Activated CD8-positive, alpha-beta T cell treated with anti-CD3 and anti-CD28 coated beads, Interleukin-2, amount 10 ng/mL, durations not matched to agents 7 days and 5 days (primary cell): Measurements from ENCODE around the gene SLC24A3. TPM values are rescaled to one million over a fixed set of nuclear protein-coding genes. Genes with fewer than 3 reads are reported as not detected.

ENCODE experiments used
- ATAC-seq: fragments of 150-1000 bp; cut with Tn5 transposase; one replicate; pipeline ENCODE4 v1.10.0; 2021; ENCODE audit warnings: moderate library complexity
- CTCF ChIA-PET: fragments of 350-600 bp; sonication (Branson Sonifier 250); formaldehyde crosslinking; loops from one replicate; lab custom pipeline; 2021; ENCODE audit warnings: antibody characterized with exemption; lab: Charles Lee
- POLR2A ChIA-PET: fragments of 350-600 bp; sonication (Branson Sonifier 250); formaldehyde crosslinking; loops from one replicate; lab custom pipeline; 2021; ENCODE audit warnings: antibody characterized with exemption; lab: Charles Lee
- DNase-seq: peaks from one replicate; pipeline ENCODE4 v3.0.0-alpha.2; 2020
- H3K27ac Mint-ChIP-seq: one replicate; pipeline ENCODE4 v1.8.0; 2021; ENCODE audit warnings: mild to moderate bottlenecking, mixed read lengths
- H3K27me3 Mint-ChIP-seq: one replicate; pipeline ENCODE4 v1.8.0; 2021; ENCODE audit warnings: low read depth, mixed read lengths
- H3K36me3 Mint-ChIP-seq: one replicate; pipeline ENCODE4 v1.8.0; 2021; ENCODE audit warnings: low read depth, mixed read lengths
- H3K4me1 Mint-ChIP-seq: one replicate; pipeline ENCODE4 v1.8.0; 2021; ENCODE audit warnings: low read depth, mixed read lengths
- H3K4me3 Mint-ChIP-seq: one replicate; pipeline ENCODE4 v1.8.0; 2021; ENCODE audit warnings: mild to moderate bottlenecking, mixed read lengths
- H3K9me3 Mint-ChIP-seq: one replicate; pipeline ENCODE4 v1.8.0; 2022; ENCODE audit warnings: mixed read lengths; ENCODE audit not compliant: insufficient read depth
- total RNA-seq, 2 experiments: library from RNA; stranded (reverse); gene quantifications; one replicate each; pipeline ENCODE4 v1.2.3, GENCODE V29; 2021

The SLC24A3 gene
- total RNA-seq, 2 experiments from 2014 or later, result not detected

DNA sequence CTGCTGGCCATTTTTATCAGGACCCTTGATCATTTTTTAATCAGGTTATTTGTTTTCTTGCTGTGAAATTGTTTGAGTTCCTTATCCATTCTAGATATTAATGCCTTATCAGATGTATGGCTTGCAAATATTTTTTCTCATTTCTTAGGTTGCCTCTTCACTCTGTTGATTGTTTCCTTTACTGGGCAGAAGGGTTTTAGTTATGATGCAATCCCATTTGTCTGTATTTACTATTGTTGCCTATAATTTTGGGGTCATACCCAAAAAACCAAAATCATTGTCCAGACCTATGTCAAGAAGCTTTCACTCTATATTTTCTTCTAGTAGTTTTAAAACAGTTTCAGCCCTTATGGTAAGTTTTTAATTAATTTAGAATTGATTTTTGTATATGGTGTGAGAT is 172.5 kb downstream of the SLC24A3 start:
- H3K36me3 Mint-ChIP-seq, result no peaks in the 10 kb centered on the region
- CTCF ChIA-PET, result no interaction called here
- no peak overlapping the region for H3K4me3 Mint-ChIP-seq
- no peaks in the 10 kb centered on the region for H3K4me1 Mint-ChIP-seq
- POLR2A ChIA-PET, result no interaction called here
- DNase-seq (no peak), ATAC-seq (no peak)
- H3K27ac Mint-ChIP-seq, result no peak overlapping the region
- peaks cover 7% of the 10 kb centered on the region for H3K9me3 Mint-ChIP-seq
- peaks cover 9% of the 10 kb centered on the region for H3K27me3 Mint-ChIP-seq

DNA sequence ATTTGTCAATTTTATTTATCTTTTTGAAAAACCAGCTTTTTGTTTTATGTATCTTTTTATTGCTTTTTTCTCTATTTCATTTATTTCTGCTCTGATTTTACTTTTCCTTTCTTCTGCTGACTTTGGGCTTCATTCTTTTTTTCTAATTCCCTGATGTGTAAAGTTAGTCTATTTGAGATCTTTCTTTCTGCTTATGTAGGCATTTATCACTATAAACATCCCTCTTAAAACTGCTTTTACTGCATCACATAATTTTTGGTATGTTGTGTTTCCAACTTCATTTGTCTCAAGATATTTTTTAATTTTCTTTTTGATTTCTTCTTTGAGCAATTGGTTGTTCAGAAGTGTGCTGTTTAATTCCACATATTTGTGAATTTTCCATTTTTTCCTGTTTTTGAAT is 174.8 kb downstream of the SLC24A3 start:
- no peak overlapping the region for H3K27ac Mint-ChIP-seq
- H3K9me3 Mint-ChIP-seq, result peaks cover 9% of the 10 kb centered on the region
- DNase-seq (no peak), ATAC-seq (no peak)
- no peaks in the 10 kb centered on the region for H3K36me3 Mint-ChIP-seq
- H3K4me1 Mint-ChIP-seq, result no peaks in the 10 kb centered on the region
- H3K4me3 Mint-ChIP-seq, result no peak overlapping the region
- CTCF ChIA-PET, result interaction anchor here (0.9 kb wide), 1 partner anchor 197 kb away, joined by 3 read pairs; no protein-coding TSS in a partner anchor
- POLR2A ChIA-PET, result no interaction called here
- peaks cover 9% of the 10 kb centered on the region for H3K27me3 Mint-ChIP-seq

DNA sequence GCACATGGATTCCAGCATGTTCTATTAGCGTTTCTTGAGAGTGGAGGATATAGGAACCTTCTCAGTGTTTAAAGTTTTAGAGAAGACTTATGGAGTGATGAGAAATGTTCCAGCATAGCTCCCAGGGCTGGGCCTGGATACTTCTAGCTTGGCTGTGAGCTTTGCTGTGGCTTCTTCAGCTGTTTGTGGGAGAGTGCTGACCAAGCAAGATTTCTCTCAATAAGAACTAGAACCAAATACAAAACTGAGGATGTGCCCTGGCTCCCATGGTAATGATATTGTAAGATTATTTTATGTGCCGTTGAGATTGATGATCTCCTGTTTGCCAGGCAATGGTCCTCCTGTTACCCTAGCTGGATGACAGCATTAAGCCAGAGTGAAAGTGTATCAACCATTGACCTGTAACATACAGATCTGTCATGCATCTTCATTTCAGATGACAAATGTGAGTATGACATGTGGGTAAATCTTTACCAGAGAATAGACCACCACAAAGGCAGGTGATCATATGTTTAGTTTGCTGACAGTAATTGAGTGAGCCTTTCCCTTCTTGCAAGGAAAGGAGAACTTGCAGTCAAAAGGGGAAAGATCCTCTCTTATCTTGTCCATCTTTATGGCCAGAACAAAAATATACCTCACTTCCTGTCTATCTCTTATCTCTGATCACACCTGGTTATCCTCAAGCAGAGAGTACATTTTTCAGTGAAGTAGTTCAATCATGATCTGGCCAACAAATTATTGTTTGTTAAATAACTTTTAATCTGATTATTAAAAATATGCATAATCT is 180.1 kb downstream of the SLC24A3 start:
- peaks cover 1% of the 10 kb centered on the region for H3K36me3 Mint-ChIP-seq
- ChIA-PET CTCF (no interaction called here), POLR2A (no interaction called here)
- H3K27ac Mint-ChIP-seq, result no peak overlapping the region
- peaks cover 8% of the 10 kb centered on the region for H3K4me1 Mint-ChIP-seq
- DNase-seq (no peak), ATAC-seq (no peak)
- H3K4me3 Mint-ChIP-seq, result no peak overlapping the region
- H3K9me3 Mint-ChIP-seq, result peaks cover 13% of the 10 kb centered on the region
- H3K27me3 Mint-ChIP-seq, result peaks cover 2% of the 10 kb centered on the region

DNA sequence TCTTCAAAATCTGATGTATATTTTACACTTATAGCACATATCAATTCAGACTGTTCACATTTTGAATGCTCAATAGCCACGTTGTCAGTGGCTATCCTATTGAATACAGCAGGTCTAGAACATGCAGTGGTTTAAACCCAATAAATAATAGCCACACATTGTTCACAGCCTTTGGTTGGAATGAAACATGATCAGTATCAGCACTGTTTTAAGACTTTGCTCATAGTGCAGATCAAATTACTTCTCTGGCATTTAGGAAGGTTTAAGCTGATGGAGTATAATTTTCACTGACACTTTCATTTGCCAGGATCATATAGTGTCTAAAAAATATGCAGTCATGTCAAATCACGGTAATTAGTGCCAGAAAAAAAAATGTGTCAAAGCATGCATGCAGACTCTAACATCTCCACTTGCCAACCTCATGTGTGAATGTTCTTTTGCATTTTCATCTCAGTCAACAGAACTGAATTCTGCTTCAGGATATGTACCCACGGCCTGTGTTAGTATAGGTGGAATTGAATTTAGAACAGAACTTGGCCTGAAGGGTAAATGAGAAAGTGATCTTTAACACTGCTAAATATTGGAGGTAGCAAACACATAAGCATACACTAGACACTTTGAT is 184.1 kb downstream of the SLC24A3 start:
- ChIA-PET POLR2A (no interaction called here), CTCF (no interaction called here)
- H3K4me3 Mint-ChIP-seq, result no peak overlapping the region
- H3K36me3 Mint-ChIP-seq, result peaks cover 6% of the 10 kb centered on the region
- ATAC-seq (no peak), DNase-seq (no peak)
- no peak overlapping the region for H3K27ac Mint-ChIP-seq
- no peaks in the 10 kb centered on the region for H3K27me3 Mint-ChIP-seq
- H3K9me3 Mint-ChIP-seq, result peaks cover 24% of the 10 kb centered on the region
- H3K4me1 Mint-ChIP-seq, result peaks cover 14% of the 10 kb centered on the region

DNA sequence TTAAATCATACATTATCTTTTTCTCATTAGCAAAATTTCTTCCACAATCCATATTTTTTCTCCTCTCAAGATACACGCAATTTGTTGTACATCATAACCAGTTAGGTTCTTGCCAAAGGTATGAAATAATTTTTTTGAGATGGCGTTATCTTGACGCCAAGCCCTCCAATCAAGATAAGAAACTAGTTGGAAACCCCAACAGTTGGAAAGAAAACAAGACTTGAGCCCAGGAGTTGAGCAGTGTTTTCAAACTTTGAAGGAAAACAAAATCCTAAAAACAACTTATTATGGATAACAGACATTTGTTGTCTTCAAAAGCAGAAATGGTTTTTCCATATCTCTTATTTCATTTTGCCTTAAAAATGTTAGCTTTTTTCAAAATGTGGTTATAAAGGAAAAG is 184.8 kb downstream of the SLC24A3 start:
- no peak for ATAC-seq
- POLR2A ChIA-PET, result no interaction called here
- H3K36me3 Mint-ChIP-seq, result peaks cover 6% of the 10 kb centered on the region
- CTCF ChIA-PET, result no interaction called here
- peaks cover 14% of the 10 kb centered on the region for H3K4me1 Mint-ChIP-seq
- H3K9me3 Mint-ChIP-seq, result peaks cover 24% of the 10 kb centered on the region
- no peaks in the 10 kb centered on the region for H3K27me3 Mint-ChIP-seq
- no peak overlapping the region for H3K4me3 Mint-ChIP-seq
- H3K27ac Mint-ChIP-seq, result no peak overlapping the region
- DNase-seq, result no peak

DNA sequence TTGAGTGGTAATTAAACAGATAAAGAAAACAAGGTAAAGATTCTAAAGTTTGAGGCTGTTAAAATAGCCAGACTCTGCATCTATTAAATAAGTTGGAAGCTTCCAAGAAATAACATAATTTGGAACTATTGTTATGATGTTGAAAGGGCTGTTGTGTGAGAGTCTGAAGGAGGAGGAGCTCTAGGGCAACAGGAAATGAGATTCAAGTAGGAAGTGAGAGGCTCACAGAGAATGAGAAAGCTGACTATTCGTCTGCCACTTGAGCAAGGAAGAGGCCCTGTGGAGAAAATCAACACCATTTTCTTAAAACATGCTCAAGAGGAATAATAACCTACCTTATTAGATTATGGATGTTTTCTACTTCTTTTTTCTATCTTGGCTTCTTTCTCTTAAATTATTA is 185.2 kb downstream of the SLC24A3 start:
- POLR2A ChIA-PET, result no interaction called here
- ATAC-seq, result no peak

DNA sequence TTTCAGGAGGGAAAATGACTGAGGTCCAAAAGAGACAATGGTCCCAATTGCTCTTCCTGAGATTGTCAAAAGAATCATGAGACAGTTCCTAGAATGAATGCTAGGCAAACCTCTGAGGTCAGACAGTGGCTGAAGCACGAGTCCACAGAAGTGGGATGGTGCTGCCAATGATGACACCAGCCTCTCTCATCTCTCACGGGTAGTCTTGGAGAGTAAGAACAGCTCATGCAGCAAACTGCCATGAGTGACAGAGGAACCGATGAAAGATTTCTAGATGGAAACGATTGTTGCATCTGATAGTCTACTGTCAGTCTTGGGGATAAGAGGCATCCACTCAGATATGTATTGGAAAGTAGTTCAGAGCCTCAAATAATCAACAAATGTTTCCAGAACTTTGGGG is 188.7 kb downstream of the SLC24A3 start:
- H3K9me3 Mint-ChIP-seq, result peaks cover 24% of the 10 kb centered on the region
- H3K27ac Mint-ChIP-seq, result no peak overlapping the region
- peaks cover 6% of the 10 kb centered on the region for H3K4me1 Mint-ChIP-seq
- ATAC-seq, result no peak
- CTCF ChIA-PET, result no interaction called here
- peaks cover 6% of the 10 kb centered on the region for H3K36me3 Mint-ChIP-seq
- DNase-seq, result no peak
- no peaks in the 10 kb centered on the region for H3K27me3 Mint-ChIP-seq
- POLR2A ChIA-PET, result no interaction called here
- no peak overlapping the region for H3K4me3 Mint-ChIP-seq

More for the DNA sequence above, 185.2 kb downstream of the SLC24A3 start:
- no peak overlapping the region for H3K4me3 Mint-ChIP-seq
- CTCF ChIA-PET, result no interaction called here
- H3K36me3 Mint-ChIP-seq, result peaks cover 6% of the 10 kb centered on the region
- peaks cover 24% of the 10 kb centered on the region for H3K9me3 Mint-ChIP-seq
- no peak overlapping the region for H3K27ac Mint-ChIP-seq
- H3K4me1 Mint-ChIP-seq, result peaks cover 11% of the 10 kb centered on the region
- DNase-seq, result no peak
- H3K27me3 Mint-ChIP-seq, result no peaks in the 10 kb centered on the region

DNA sequence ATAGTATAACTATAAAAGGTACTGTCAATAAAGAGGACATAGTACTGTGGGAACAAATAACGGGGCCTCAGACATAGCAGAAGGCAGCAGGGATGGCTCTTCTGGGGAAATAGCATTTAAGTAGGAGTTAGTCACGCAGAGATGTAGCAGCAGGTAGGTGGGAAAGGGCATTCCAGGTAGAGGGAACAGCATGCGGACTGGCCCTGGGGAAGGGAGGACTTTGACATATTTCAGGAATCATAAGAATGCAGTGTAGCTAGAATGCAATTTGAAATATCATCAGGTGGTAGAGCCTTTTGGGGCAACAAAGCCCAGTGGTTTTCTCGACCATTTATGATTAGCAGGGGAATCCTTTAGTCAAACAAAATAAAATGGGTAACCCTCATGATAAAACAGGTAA is 191.1 kb downstream of the SLC24A3 start:
- no peak overlapping the region for H3K27ac Mint-ChIP-seq
- H3K27me3 Mint-ChIP-seq, result peaks cover 6% of the 10 kb centered on the region
- H3K36me3 Mint-ChIP-seq, result peaks cover 5% of the 10 kb centered on the region
- no peak overlapping the region for H3K4me3 Mint-ChIP-seq
- ChIA-PET CTCF (no interaction called here), POLR2A (no interaction called here)
- ATAC-seq, result no peak
- DNase-seq, result no peak
- peaks cover 11% of the 10 kb centered on the region for H3K9me3 Mint-ChIP-seq
- no peaks in the 10 kb centered on the region for H3K4me1 Mint-ChIP-seq

DNA sequence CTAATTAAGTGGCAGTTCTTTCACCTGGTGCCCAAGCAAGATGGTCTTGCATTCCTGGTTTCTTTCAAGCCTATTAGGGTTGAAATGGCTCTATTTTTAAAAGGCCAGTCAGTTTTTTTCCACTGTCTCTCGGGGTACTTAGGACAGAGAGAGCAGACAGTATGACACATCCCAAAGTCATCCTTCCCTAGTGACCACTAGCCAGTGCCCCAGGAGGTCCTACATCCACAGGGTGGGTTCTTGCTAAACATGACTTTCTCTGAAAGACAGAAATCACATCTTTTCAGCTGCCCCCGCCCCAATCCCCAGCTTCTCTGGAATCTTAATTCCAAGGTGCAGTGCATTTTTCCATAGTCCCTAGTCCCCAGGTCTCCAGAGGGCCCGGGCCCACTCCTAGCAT is 192.4 kb downstream of the SLC24A3 start:
- ATAC-seq (no peak), DNase-seq (no peak)
- ChIA-PET POLR2A (no interaction called here), CTCF (no interaction called here)
- Mint-ChIP-seq H3K36me3 (no peaks in the 10 kb centered on the region), H3K9me3 (peaks cover 3% of the 10 kb centered on the region), H3K4me1 (no peaks in the 10 kb centered on the region), H3K27ac (no peak overlapping the region), H3K4me3 (no peak overlapping the region), H3K27me3 (peaks cover 12% of the 10 kb centered on the region)

DNA sequence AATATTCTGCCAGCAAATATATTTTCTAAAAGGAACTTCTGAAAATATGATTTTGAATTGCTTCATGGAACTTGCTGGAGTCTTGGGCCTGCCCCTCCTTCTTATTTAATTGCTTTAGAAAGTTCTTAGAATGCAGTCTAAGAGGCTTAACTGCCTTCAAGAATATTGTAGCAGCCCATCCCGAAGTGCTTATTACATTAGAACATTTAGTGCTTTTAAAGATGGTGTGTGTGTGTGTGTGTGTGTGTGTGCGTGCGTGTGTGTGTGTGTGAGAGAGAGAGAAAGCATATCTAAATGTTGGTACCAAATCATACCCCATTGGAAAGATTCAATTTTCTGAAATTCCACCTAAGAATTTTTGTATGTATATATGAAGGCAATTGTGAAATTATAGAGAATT is 193.5 kb downstream of the SLC24A3 start:
- POLR2A ChIA-PET, result no interaction called here
- Mint-ChIP-seq H3K4me3 (no peak overlapping the region), H3K27me3 (peaks cover 12% of the 10 kb centered on the region), H3K9me3 (no peaks in the 10 kb centered on the region), H3K27ac (no peak overlapping the region), H3K4me1 (no peaks in the 10 kb centered on the region), H3K36me3 (no peaks in the 10 kb centered on the region)
- no peak for DNase-seq
- CTCF ChIA-PET, result no interaction called here
- no peak for ATAC-seq

DNA sequence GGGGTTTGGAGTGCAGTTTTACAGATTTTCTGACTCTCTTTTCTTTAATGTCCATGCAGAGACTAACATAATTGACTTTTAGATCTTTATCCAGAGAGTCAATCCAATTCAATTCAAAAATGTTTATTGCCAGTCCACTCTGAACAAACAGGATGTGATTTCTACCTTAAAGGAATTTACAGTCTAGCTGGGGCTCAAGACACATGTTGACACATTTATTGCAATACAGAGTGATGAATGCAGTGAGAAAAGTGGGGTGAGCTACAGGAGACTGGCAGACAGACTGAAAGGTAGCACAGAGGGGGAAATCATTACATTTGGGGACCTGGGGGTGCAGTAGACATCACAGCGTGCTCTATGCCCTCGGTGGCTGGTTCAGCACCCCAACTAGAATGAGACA is 193.9 kb downstream of the SLC24A3 start:
- Mint-ChIP-seq H3K36me3 (no peaks in the 10 kb centered on the region), H3K4me1 (no peaks in the 10 kb centered on the region), H3K9me3 (no peaks in the 10 kb centered on the region), H3K27me3 (peaks cover 12% of the 10 kb centered on the region), H3K4me3 (no peak overlapping the region), H3K27ac (no peak overlapping the region)
- ATAC-seq (no peak), DNase-seq (no peak)
- POLR2A ChIA-PET, result no interaction called here
- CTCF ChIA-PET, result no interaction called here

DNA sequence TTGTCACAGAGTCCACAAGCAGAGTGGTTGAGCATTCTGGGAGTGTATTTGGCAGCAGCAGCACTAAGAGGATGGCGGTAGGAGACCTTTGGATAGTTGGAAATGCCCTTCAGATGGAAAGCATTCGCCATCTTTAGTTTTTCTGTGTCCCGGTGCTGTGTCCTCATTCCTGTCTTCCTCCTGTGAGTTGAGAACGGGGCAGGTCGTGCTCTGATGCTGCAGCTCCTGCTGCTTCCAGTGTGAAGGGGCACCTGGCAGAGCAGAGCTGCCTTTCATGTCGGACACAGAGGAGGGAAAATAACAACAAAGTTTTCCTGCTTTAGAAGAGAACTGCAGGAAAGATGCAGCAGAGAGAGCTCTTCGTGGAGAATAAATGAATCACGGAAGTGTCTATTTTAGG is 194.8 kb downstream of the SLC24A3 start:
- no peaks in the 10 kb centered on the region for H3K9me3 Mint-ChIP-seq
- H3K4me3 Mint-ChIP-seq, result no peak overlapping the region
- no peak overlapping the region for H3K27ac Mint-ChIP-seq
- ATAC-seq (no peak), DNase-seq (no peak)
- ChIA-PET CTCF (no interaction called here), POLR2A (no interaction called here)
- peaks cover 12% of the 10 kb centered on the region for H3K27me3 Mint-ChIP-seq
- no peaks in the 10 kb centered on the region for H3K36me3 Mint-ChIP-seq
- H3K4me1 Mint-ChIP-seq, result no peaks in the 10 kb centered on the region
